HEK293T (cell line): Measurements from ENCODE around the gene TMPRSS9.

Experiments used
- CTCF ChIA-PET: fragments of 350-600 bp; formaldehyde crosslinking; extraction: SDS; loops from one replicate; lab custom pipeline; 2021; ENCODE audit warnings: antibody characterized with exemption, inconsistent platforms; lab: Yijun Ruan, JAX
- POLR2A ChIA-PET: fragments of 350-600 bp; formaldehyde crosslinking; extraction: SDS; loops from one replicate; lab custom pipeline; 2020; ENCODE audit warnings: antibody characterized with exemption, inconsistent platforms; lab: Yijun Ruan, JAX
- DNase-seq: peaks from one replicate; pipeline ENCODE4 v3.0.0; 2012; ENCODE audit warnings: mixed read lengths; ENCODE audit errors: extremely low spot score
- ARNT ChIP-seq: fragments of 450-650 bp; IDR thresholded peaks from 2 replicates; pipeline ENCODE4 v1.6.1; 2017; ENCODE audit warnings: mild to moderate bottlenecking
- BHLHE40 ChIP-seq: fragments of 450-650 bp; IDR thresholded peaks from 2 replicates; pipeline ENCODE4 v1.6.1; 2016; ENCODE audit warnings: mild to moderate bottlenecking, moderate library complexity, borderline replicate concordance
- CTBP1 ChIP-seq: fragments of 450-650 bp; IDR thresholded peaks from 2 replicates; pipeline ENCODE4 v1.6.1; 2016; ENCODE audit warnings: borderline replicate concordance
- ELF4 ChIP-seq: fragments of 450-650 bp; IDR thresholded peaks from 2 replicates; pipeline ENCODE4 v1.6.1; 2017; ENCODE audit warnings: antibody characterized with exemption
- FOXA1 ChIP-seq: fragments of 450-650 bp; IDR thresholded peaks from 2 replicates; pipeline ENCODE4 v1.6.1; 2016; ENCODE audit warnings: mild to moderate bottlenecking
- FOXK2 ChIP-seq: fragments of 450-650 bp; IDR thresholded peaks from 2 replicates; pipeline ENCODE4 v1.6.1; 2016; ENCODE audit warnings: mild to moderate bottlenecking
- FOXM1 ChIP-seq: fragments of 450-650 bp; IDR thresholded peaks from 2 replicates; pipeline ENCODE4 v1.6.1; 2017; ENCODE audit warnings: mild to moderate bottlenecking, borderline replicate concordance
- HDGF ChIP-seq: fragments of 450-650 bp; IDR thresholded peaks from 2 replicates; pipeline ENCODE4 v1.6.1; 2017; ENCODE audit warnings: antibody characterized with exemption, borderline replicate concordance
- L3MBTL2 ChIP-seq: fragments of 450-650 bp; conservative IDR thresholded peaks from 2 replicates; pipeline ENCODE4 v1.6.1; 2016; ENCODE audit warnings: mild to moderate bottlenecking
- LEF1 ChIP-seq: fragments of 450-650 bp; IDR thresholded peaks from 2 replicates; pipeline ENCODE4 v1.6.1; 2017; ENCODE audit warnings: mild to moderate bottlenecking, borderline replicate concordance
- NFRKB ChIP-seq: fragments of 450-650 bp; IDR thresholded peaks from 2 replicates; pipeline ENCODE4 v1.6.1; 2016; ENCODE audit warnings: mild to moderate bottlenecking, moderate library complexity
- SP1 ChIP-seq: fragments of 450-650 bp; IDR thresholded peaks from 2 replicates; pipeline ENCODE4 v1.6.1; 2017
- SUZ12 ChIP-seq: fragments of 450-650 bp; IDR thresholded peaks from 2 replicates; pipeline ENCODE4 v1.6.1; 2016; ENCODE audit warnings: mild to moderate bottlenecking
- TARDBP ChIP-seq: fragments of 450-650 bp; IDR thresholded peaks from 2 replicates; pipeline ENCODE4 v1.6.1; 2016
- ZNF384 ChIP-seq: fragments of 450-650 bp; IDR thresholded peaks from 2 replicates; pipeline ENCODE4 v1.6.1; 2016
- TF ChIP-seq, protein P1 (sequence below): fragments of 450-650 bp; IDR thresholded peaks from 2 replicates; pipeline ENCODE4 v1.6.1; 2016

Gene TMPRSS9

DNA sequence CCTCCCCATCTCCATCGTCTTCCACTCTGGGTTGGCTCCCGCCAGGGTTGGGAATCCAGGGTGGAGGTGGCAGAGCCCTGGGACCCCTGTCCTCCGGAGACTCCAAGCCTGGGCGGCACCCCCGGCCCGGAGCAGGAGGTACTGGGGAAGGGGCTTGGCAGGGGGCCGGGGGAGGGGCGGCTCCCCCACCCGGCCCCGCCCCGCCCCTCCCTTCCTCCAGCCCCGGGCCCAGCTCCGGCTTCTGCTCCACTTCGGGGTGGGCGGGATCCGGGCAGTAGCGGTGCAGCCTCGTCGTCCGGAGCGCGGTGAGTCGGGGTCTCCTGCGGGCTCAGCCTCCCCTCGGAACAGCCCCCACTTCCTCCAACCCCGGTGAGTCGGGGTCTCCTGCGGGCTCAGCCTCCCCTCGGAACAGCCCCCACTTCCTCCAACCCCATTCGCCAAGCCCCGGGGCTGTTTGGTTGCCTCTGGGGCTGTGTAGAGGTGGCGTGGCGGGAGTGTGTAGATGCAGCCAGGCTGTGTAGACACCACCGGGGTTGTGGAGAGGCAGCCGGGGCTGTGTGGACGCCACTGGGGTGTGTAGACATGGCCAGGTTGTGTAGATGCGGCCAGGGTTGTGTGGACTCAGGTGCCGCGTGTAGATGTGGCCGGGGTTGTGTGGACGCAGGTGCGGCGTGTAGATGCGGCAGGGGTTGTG is at the start of gene TMPRSS9:
TSS of gene TMPRSS9 (plus strand) at position 274 of the 694 bp plus-strand sequence. CDS start 29,521 bp downstream, outside the sequence.
- TF ChIP-seq ELF4, result no peak
- no peak for TF ChIP-seq SUZ12
- no peak for TF ChIP-seq BHLHE40
- TF ChIP-seq HDGF, result no peak
- no peak for TF ChIP-seq CTBP1
- TF ChIP-seq LEF1, result no peak
- no peak for TF ChIP-seq ARNT
- no peak for TF ChIP-seq FOXK2
- POLR2A ChIA-PET, result no interaction called here
- no peak for DNase-seq
- CTCF ChIA-PET, result no interaction called here

DNA sequence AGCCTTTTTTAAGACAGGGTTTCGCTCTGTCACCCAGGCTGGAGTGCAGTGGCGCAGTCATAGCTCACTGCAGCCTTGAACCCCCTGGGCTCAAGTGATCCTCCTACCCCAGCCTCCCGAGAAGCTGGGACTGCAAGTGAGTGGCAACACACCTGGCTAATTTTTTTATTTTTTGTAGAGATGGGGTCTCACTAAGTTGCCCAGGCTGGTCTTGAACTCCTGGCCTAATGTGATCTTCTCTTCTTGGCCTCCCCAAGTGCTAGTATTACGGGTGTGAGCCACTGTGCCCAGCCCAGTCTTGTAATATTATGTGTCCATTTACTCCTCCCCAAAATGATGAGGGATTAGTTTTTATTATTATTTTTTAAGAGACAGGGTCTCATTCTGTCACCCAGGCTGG is 49.0 kb upstream of the TMPRSS9 start:
- no peak for DNase-seq
- TF ChIP-seq ELF4, result no peak
- no peak for TF ChIP-seq FOXM1
- no peak for TF ChIP-seq TARDBP
- TF ChIP-seq HDGF, result no peak
- TF ChIP-seq CTBP1, result no peak
- TF ChIP-seq, protein P1, sequence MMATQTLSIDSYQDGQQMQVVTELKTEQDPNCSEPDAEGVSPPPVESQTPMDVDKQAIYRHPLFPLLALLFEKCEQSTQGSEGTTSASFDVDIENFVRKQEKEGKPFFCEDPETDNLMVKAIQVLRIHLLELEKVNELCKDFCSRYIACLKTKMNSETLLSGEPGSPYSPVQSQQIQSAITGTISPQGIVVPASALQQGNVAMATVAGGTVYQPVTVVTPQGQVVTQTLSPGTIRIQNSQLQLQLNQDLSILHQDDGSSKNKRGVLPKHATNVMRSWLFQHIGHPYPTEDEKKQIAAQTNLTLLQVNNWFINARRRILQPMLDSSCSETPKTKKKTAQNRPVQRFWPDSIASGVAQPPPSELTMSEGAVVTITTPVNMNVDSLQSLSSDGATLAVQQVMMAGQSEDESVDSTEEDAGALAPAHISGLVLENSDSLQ, result no peak
- TF ChIP-seq FOXA1, result no peak
- TF ChIP-seq BHLHE40, result no peak
- TF ChIP-seq NFRKB, result no peak
- TF ChIP-seq L3MBTL2, result no peak
- CTCF ChIA-PET, result no interaction called here
- POLR2A ChIA-PET, result no interaction called here

DNA sequence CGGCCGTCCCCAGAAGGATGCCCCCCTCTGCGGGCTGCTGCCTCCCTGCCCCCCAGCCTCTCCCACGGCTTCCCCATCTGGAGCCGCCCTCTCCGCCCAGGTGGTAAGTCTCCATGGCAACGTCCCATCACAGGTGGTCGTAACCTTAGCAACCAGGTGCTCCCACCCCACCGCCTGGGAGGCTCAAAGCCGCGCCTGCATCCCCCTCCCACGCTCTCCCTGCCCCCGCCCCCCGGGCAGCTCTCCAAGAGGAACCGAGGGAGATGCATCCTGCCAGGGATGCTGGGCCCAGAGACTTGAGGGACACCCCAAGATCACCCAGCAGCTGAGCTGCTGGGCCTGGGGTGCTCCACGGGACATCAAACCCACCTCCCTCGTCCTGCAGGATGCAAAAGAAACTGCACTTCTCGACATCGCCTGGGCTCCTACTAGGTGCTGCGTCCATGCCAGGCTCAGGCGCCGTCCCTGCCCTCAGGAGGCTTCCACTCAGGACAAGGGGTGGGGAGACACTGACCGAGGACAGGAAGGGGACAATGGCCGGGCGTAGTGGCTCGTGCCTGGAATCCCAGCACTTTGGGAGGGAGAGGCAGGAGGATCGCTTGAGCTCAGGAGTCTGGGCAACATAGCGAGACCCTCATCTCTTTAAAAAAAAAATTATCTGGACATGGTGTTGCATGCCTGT is 47.1 kb upstream of the TMPRSS9 start:
- TF ChIP-seq SUZ12 (no peak), LEF1 (no peak), CTBP1 (no peak), FOXK2 (no peak), HDGF (no peak), ELF4 (no peak), SP1 (no peak)
- TF ChIP-seq, protein P1, result no peak
- ChIA-PET POLR2A (no interaction called here), CTCF (no interaction called here)
- no peak for DNase-seq

DNA sequence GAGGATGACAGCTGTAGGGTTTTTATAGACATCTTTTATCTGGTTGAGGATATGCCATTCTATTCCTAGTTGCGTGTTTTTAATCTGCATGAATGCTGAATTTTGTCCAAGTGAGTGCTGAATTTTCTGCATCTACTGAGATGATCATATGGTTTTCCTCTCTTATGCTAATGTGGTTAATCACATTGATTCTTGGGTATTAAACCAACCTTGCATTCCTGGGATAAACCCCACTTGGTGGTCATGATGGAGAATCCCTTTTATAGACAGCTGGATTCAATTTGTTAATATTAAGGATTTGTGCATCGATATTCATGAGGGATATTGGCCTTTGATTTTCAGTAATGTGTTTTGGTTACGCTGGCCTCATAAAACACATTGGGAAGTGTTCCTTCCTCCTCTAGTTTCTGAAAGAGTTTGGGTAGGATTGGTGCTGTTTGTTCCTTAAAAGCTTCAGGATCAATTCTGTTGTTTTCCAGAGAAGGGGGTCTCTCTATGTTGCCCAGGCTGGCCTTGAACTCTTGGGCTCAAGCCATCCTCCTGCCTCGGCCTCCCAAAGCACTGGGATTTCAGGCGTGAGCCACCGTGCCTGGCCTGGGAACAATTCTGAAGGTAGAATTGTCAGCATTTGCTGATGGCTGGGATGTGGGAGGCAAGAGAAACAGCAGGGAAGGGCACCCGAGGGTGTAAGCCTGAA is 44.8 kb upstream of the TMPRSS9 start:
- POLR2A ChIA-PET, result interaction anchor here (0.5 to 1.2 kb wide), 3 partner anchors 12 to 273 kb away, joined by 3 read pairs; no protein-coding TSS in a partner anchor
- no peak for DNase-seq
- CTCF ChIA-PET, result no interaction called here
- TF ChIP-seq TARDBP, result no peak
- TF ChIP-seq L3MBTL2, result no peak
- TF ChIP-seq ZNF384, result no peak
- no peak for TF ChIP-seq FOXM1
- no peak for TF ChIP-seq LEF1
- TF ChIP-seq SUZ12, result no peak
- TF ChIP-seq BHLHE40, result no peak
- no peak for TF ChIP-seq ELF4
- TF ChIP-seq, protein P1, result no peak
- TF ChIP-seq ARNT, result no peak
- TF ChIP-seq CTBP1, result no peak
- TF ChIP-seq SP1, result no peak
- no peak for TF ChIP-seq NFRKB
- no peak for TF ChIP-seq FOXK2
- TF ChIP-seq HDGF, result no peak
- TF ChIP-seq FOXA1, result no peak

DNA sequence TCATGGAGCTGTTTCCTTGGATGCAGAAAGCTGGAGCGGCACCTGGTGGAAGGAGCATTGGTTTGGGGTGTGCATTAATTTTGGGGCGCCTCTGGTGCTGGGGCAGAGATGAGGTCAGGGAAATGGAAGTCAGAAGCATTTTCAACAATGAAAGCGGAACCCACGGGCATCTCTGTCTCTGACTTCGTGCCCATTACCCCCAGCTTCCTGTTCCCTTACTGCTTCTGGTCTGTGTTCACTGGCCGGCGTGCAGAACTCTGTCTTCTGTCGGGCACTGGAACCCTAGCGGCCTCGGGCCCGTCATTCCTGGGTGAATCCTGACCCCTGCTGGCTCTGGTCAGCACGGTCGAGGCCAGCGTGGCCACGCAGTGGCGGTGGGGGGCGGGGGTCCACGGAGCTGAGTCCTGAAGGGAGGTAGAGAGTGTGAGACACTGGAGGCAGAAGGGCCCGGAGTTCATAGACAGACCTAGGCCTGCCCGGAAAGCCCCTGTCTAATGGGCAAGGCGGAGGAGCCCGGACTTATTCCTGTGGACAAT is 44.2 kb upstream of the TMPRSS9 start:
- DNase-seq, result no peak
- POLR2A ChIA-PET, result interaction anchor here (0.5 to 2.2 kb wide), 3 partner anchors 12 to 273 kb away, joined by 3 to 7 read pairs (median 3); partner anchors contain the start of gene LSM7
- TF ChIP-seq SUZ12, result no peak
- no peak for TF ChIP-seq NFRKB
- no peak for TF ChIP-seq ARNT
- TF ChIP-seq FOXK2, result no peak
- no peak for TF ChIP-seq FOXM1
- TF ChIP-seq, protein P1, result no peak
- no peak for TF ChIP-seq ZNF384
- no peak for TF ChIP-seq LEF1
- TF ChIP-seq L3MBTL2, result no peak
- TF ChIP-seq TARDBP, result no peak
- TF ChIP-seq CTBP1, result no peak
- TF ChIP-seq SP1, result no peak
- TF ChIP-seq HDGF, result no peak
- TF ChIP-seq FOXA1, result no peak
- no peak for TF ChIP-seq BHLHE40
- no peak for TF ChIP-seq ELF4
- CTCF ChIA-PET, result interaction anchor here (0.5 to 1.1 kb wide), 2 partner anchors 14 to 175 kb away, joined by 4 to 5 read pairs; no protein-coding TSS in a partner anchor
